Measurements from ENCODE around the gene DNAI4.

GRCh38 chr1:66791621-66792610, 132.7 kb downstream of the DNAI4 start:
- TF ChIP-seq CTCF (IDR thresholded peaks at IDR 0.05) (no peak), POLR2A (IDR thresholded peaks at IDR 0.05) (no peak)
